K562 (cell line): ENCODE data around the gene RGS19. TPM values are rescaled to one million over a fixed set of nuclear protein-coding genes. Genes with fewer than 3 reads are reported as not detected.

ENCODE experiments used
- BHLHE40 ChIP-seq: IDR thresholded peaks from 2 replicates; pipeline ENCODE4 v1.6.1; 2011; ENCODE audit warnings: low read length, improper control_type of control experiment
- CREB3 ChIP-seq: fragments of 450-650 bp; conservative IDR thresholded peaks from 2 replicates; pipeline ENCODE4 v1.6.1; 2016; ENCODE audit warnings: missing genetic modification characterization, low read depth, mild to moderate bottlenecking, missing compliant biosample characterization, moderate library complexity
- ESRRA ChIP-seq: fragments of 450-650 bp; IDR thresholded peaks from 2 replicates; pipeline ENCODE4 v1.6.1; 2014; ENCODE audit warnings: low read depth, mild to moderate bottlenecking, moderate library complexity, borderline replicate concordance
- FIP1L1 ChIP-seq: fragments of 200-400 bp; formaldehyde crosslinking; IDR thresholded peaks from 2 replicates; pipeline ENCODE4 v1.6.1; 2018; ENCODE audit warnings: mild to moderate bottlenecking, low read depth, low read length; ENCODE audit not compliant: poor library complexity, severe bottlenecking
- ILF3 ChIP-seq: fragments of 450-650 bp; IDR thresholded peaks from 2 replicates; pipeline ENCODE4 v1.6.1; 2018; ENCODE audit warnings: antibody characterized with exemption, mild to moderate bottlenecking, moderate library complexity, borderline replicate concordance
- MEF2A ChIP-seq: IDR thresholded peaks from 2 replicates; pipeline ENCODE4 v1.6.1; 2011; ENCODE audit warnings: low read depth, mild to moderate bottlenecking, low read length, moderate library complexity; ENCODE audit not compliant: control insufficient read depth
- NFIC ChIP-seq: fragments of 450-650 bp; IDR thresholded peaks from 2 replicates; pipeline ENCODE4 v1.6.1; 2017; ENCODE audit warnings: mild to moderate bottlenecking, inconsistent platforms
- NFRKB ChIP-seq: fragments of 450-650 bp; IDR thresholded peaks from 2 replicates; pipeline ENCODE4 v1.6.1; 2016; ENCODE audit warnings: low read depth
- PML ChIP-seq: IDR thresholded peaks from 2 replicates; pipeline ENCODE4 v1.6.1; 2012; ENCODE audit warnings: low read length, inconsistent platforms
- RBM25 ChIP-seq: fragments of 200-400 bp; formaldehyde crosslinking; IDR thresholded peaks from 2 replicates; pipeline ENCODE4 v1.6.1; 2018; ENCODE audit warnings: low read length, low read depth, moderate library complexity; ENCODE audit not compliant: severe bottlenecking
- RBM39 ChIP-seq: fragments of 200-400 bp; formaldehyde crosslinking; optimal IDR thresholded peaks from 2 replicates; pipeline ENCODE3; 2018; ENCODE audit warnings: low read depth, low read length
- SIRT6 ChIP-seq: IDR thresholded peaks from one replicate; pipeline ENCODE4 v1.6.1; 2012; ENCODE audit warnings: low read depth, mild to moderate bottlenecking, control low read depth, inconsistent platforms, low read length, moderate library complexity
- SMAD2 ChIP-seq: fragments of 150-350 bp; IDR thresholded peaks from 2 replicates; pipeline ENCODE4 v1.6.1; 2014; ENCODE audit warnings: low read depth, mild to moderate bottlenecking, low read length
- STAG1 ChIP-seq: sonication (generic); formaldehyde crosslinking; IDR thresholded peaks from 2 replicates; pipeline ENCODE4 v1.5.0; 2020; ENCODE audit warnings: missing genetic modification reagents, borderline replicate concordance
- TCF3 ChIP-seq: sonication (generic); formaldehyde crosslinking; IDR thresholded peaks from 2 replicates; pipeline ENCODE4 v1.4.0; 2020; ENCODE audit warnings: mild to moderate bottlenecking, missing genetic modification reagents
- ZNF23 ChIP-seq: fragments of 250-450 bp; sonication (Bioruptor Pico); IDR thresholded peaks from 2 replicates; pipeline ENCODE4 v1.4.0; 2020; ENCODE audit warnings: mild to moderate bottlenecking
- ZNF592 ChIP-seq: fragments of 450-650 bp; IDR thresholded peaks from 2 replicates; pipeline ENCODE4 v1.6.1; 2017; ENCODE audit warnings: antibody characterized with exemption, mild to moderate bottlenecking
- ZNF740 ChIP-seq, 3 experiments: fragments of 200-800 bp in 1 of 3; sonication (Bioruptor generic) in 1 of 3; sonication (generic) in 1 of 3; formaldehyde crosslinking in 1 of 3; IDR thresholded peaks; 2 replicates each; pipeline versions ENCODE4 v1.6.1 to v1.8.0; 2016 to 2022; ENCODE audit warnings: mild to moderate bottlenecking in 2 of 3, missing compliant biosample characterization in 2 of 3, missing genetic modification characterization in 2 of 3, missing genetic modification reagents in 1 of 3
- polyA plus RNA-seq, 8 experiments: library from polyadenylated mRNA; depleted of rRNA in 4 of 8; stranded (reverse) in 5 of 8; unstranded in 3 of 8; fragments of >200 nt; fragmentation: Nextera tagmentation in 2 of 8; fragmentation: Illumina TruSeq in 1 of 8; extraction: Ambion mirVana in 2 of 8; extraction: Trizol in 1 of 8; gene quantifications; 2 replicates each; pipeline versions ENCODE4 v1.2.1 to v1.2.3, GENCODE V29; 2011 to 2014; ENCODE audit warnings: inconsistent platforms in 1 of 8, missing spikeins in 1 of 8
- total RNA-seq, 7 experiments: library from RNA; depleted of rRNA in 6 of 7; stranded (reverse); fragments of >200 nt in 6 of 7; fragmentation: Illumina TruSeq in 2 of 7; extraction: Trizol in 2 of 7; gene quantifications; 2 replicates each; pipeline versions ENCODE4 v1.2.1 to v1.2.3, GENCODE V29; 2011 to 2021; ENCODE audit warnings: low replicate concordance in 1 of 7

The RGS19 gene
- total and polyA plus RNA-seq, 9 of the 15 experiments (the other 6 are each of a cell fraction or from before 2014, with no cell fraction given), result 0.41 to 23.7 (median 14.6) TPM

GRCh38 chr20:64038565-64039292 lies 40.6 kb downstream of the RGS19 start (continued):
- TF ChIP-seq CREB3 (tag) (no peak), ZNF23 (CRISPR knock-in tag) (no peak), ESRRA (peak; percentile 32), FIP1L1 (peak; percentile 93), RBM39 (no peak), SIRT6 (no peak), ZNF740 (CRISPR knock-in tag; IDR thresholded peaks at IDR 0.05) (peak; percentile 78), ZNF740 (tag; IDR thresholded peaks at IDR 0.05) (no peak), ILF3 (no peak), RBM25 (no peak), ZNF592 (peak; percentile 55), NFRKB (no peak), PML (no peak), NFIC (peak; percentile 51), STAG1 (CRISPR knock-in tag) (peak; percentile 46; the same call in 1 of the 2 replicates), MEF2A (no peak), SMAD2 (no peak), TCF3 (CRISPR knock-in tag) (no peak), BHLHE40 (no peak)
